ENCODE data around the gene FMN2. TPM values are rescaled to one million over a fixed set of nuclear protein-coding genes. Genes with fewer than 3 reads are reported as not detected.

Gene FMN2
- total RNA-seq, 1 experiment from 2014 or later = 5.3 TPM

DNA sequence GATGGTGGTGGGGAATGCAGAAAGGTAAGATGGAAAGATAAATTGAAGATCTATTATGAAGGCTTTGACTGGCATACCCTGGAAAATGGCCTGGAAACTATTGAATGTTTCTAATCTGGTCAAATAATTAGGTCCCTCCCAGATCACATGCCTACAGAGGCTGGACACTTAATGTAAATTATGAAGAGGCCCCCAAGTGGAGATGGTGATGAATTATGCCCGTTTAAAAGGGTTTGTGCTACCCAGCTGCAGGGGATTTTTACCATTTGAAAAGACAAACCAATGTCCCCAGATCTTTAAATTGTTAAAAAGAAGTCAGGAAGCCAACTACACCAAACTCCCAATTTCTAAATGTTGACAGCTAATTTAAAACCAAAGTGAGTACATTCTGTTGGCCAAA is 35.7 kb upstream of the FMN2 start:
- ChIA-PET POLR2A (interaction anchor here (0.5 to 1.2 kb wide), 3 partner anchors 9 to 1294 kb away, joined by 3 to 4 read pairs (median 3); no protein-coding TSS in a partner anchor), CTCF (interaction anchor here (1.0 to 1.9 kb wide), 5 partner anchors 29 to 635 kb away, joined by 3 to 8 read pairs (median 4); no protein-coding TSS in a partner anchor)
- BruUV-seq (replicated peaks) = no TSS peak
- Mint-ChIP-seq H3K27me3 (ENCODE audit: insufficient read depth, unreplicated experiment) (no peaks in the 10 kb centered on the region), H3K27ac (ENCODE audit: low read depth, unreplicated experiment) (no peak overlapping the region), H3K36me3 (ENCODE audit: insufficient read depth, unreplicated experiment) (no peaks in the 10 kb centered on the region), H3K4me3 (ENCODE audit: unreplicated experiment) (no peak overlapping the region), H3K4me1 (ENCODE audit: insufficient read depth, unreplicated experiment) (no peaks in the 10 kb centered on the region), H3K9me3 (ENCODE audit: unreplicated experiment) (no peaks in the 10 kb centered on the region)
- intact Hi-C loops (cut with micrococcal nuclease) = no loop called here
- no peak for DNase-seq (ENCODE audit: unreplicated experiment)
- no peak for TF ChIP-seq CTCF (IDR thresholded peaks at IDR 0.05; ENCODE audit: unreplicated experiment)

GRCh38 chr1:240056350-240056749 is 35.3 kb upstream of the FMN2 start:
- no TSS peak for BruUV-seq (replicated peaks)
- intact Hi-C loops (cut with micrococcal nuclease) = no loop called here
- no peak for TF ChIP-seq CTCF (IDR thresholded peaks at IDR 0.05; ENCODE audit: unreplicated experiment)
- Mint-ChIP-seq H3K4me1 (ENCODE audit: insufficient read depth, unreplicated experiment) (no peaks in the 10 kb centered on the region), H3K27ac (ENCODE audit: low read depth, unreplicated experiment) (no peak overlapping the region), H3K4me3 (ENCODE audit: unreplicated experiment) (no peak overlapping the region), H3K27me3 (ENCODE audit: insufficient read depth, unreplicated experiment) (no peaks in the 10 kb centered on the region), H3K36me3 (ENCODE audit: insufficient read depth, unreplicated experiment) (no peaks in the 10 kb centered on the region), H3K9me3 (ENCODE audit: unreplicated experiment) (no peaks in the 10 kb centered on the region)
- CTCF ChIA-PET = interaction anchor here (0.7 to 1.9 kb wide), 6 partner anchors 29 to 635 kb away, joined by 3 to 8 read pairs (median 4); no protein-coding TSS in a partner anchor
- POLR2A ChIA-PET = interaction anchor here (0.5 to 1.2 kb wide), 3 partner anchors 10 to 1294 kb away, joined by 3 to 4 read pairs (median 3); no protein-coding TSS in a partner anchor
- no peak for DNase-seq (ENCODE audit: unreplicated experiment)

DNA sequence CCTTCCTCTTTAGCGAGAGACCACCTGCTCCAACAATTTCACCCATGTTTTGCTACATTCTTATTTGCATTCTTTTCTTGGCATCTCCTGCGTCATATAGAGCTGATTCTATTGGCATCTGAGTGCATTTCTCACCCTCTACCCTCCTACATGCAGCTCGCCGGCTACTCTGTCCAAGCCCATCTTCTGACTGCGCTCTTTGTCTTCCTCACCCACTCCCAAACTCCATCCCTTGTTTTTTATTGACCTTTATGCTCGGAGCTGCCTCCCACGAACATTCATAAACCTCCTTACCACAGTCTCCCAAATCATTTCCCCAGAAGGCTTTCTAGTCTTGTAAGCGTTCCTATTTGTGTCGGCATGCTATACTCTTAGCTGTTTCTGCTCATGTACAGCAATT is 33.6 kb upstream of the FMN2 start:
- DNase-seq (ENCODE audit: unreplicated experiment) = no peak
- intact Hi-C loops (cut with micrococcal nuclease) = no loop called here
- no peaks in the 10 kb centered on the region for H3K9me3 Mint-ChIP-seq (ENCODE audit: unreplicated experiment)
- ChIA-PET POLR2A (interaction anchor here (0.6 kb wide), 1 partner anchor 1081 kb away, joined by 3 read pairs; no protein-coding TSS in a partner anchor), CTCF (interaction anchor here (0.7 to 1.0 kb wide), 7 partner anchors 8 to 625 kb away, joined by 3 to 4 read pairs (median 3); no protein-coding TSS in a partner anchor)
- BruUV-seq (replicated peaks) = no TSS peak
- no peak overlapping the region for H3K4me3 Mint-ChIP-seq (ENCODE audit: unreplicated experiment)
- H3K36me3 Mint-ChIP-seq (ENCODE audit: insufficient read depth, unreplicated experiment) = no peaks in the 10 kb centered on the region
- H3K27ac Mint-ChIP-seq (ENCODE audit: low read depth, unreplicated experiment) = no peak overlapping the region
- H3K27me3 Mint-ChIP-seq (ENCODE audit: insufficient read depth, unreplicated experiment) = no peaks in the 10 kb centered on the region
- no peak for TF ChIP-seq CTCF (IDR thresholded peaks at IDR 0.05; ENCODE audit: unreplicated experiment)
- H3K4me1 Mint-ChIP-seq (ENCODE audit: insufficient read depth, unreplicated experiment) = no peaks in the 10 kb centered on the region

GRCh38 chr1:240068961-240069360 is 22.7 kb upstream of the FMN2 start:
- intact Hi-C loops (cut with micrococcal nuclease) = no loop called here
- CTCF ChIA-PET = interaction anchor here (0.6 kb wide), 1 partner anchor 27 kb away, joined by 4 read pairs; no protein-coding TSS in a partner anchor
- DNase-seq (ENCODE audit: unreplicated experiment) = no peak
- Mint-ChIP-seq H3K27me3 (ENCODE audit: insufficient read depth, unreplicated experiment) (no peaks in the 10 kb centered on the region), H3K9me3 (ENCODE audit: unreplicated experiment) (no peaks in the 10 kb centered on the region), H3K4me3 (ENCODE audit: unreplicated experiment) (no peak overlapping the region), H3K36me3 (ENCODE audit: insufficient read depth, unreplicated experiment) (no peaks in the 10 kb centered on the region), H3K27ac (ENCODE audit: low read depth, unreplicated experiment) (no peak overlapping the region), H3K4me1 (ENCODE audit: insufficient read depth, unreplicated experiment) (no peaks in the 10 kb centered on the region)
- BruUV-seq (replicated peaks) = no TSS peak
- TF ChIP-seq CTCF (IDR thresholded peaks at IDR 0.05; ENCODE audit: unreplicated experiment) = no peak
- POLR2A ChIA-PET = no interaction called here
